Mesothelial cell of epicardium (in vitro differentiated cells): ENCODE measurements around the gene FAM217A. TPM values are rescaled to one million over a fixed set of nuclear protein-coding genes. Genes with fewer than 3 reads are reported as not detected.

Experiments
- DNase-seq, 2 experiments: peaks; one replicate each; pipeline ENCODE4 v3.0.0; 2021; ENCODE audit warnings: low spot score in 2 of 2; ENCODE audit not compliant: unreplicated experiment in 2 of 2
- H3K27ac Mint-ChIP-seq: 2 replicates; pipeline ENCODE4 v1.8.0; 2021; ENCODE audit warnings: mixed read lengths
- H3K27me3 Mint-ChIP-seq: 2 replicates; pipeline ENCODE4 v1.8.0; 2021; ENCODE audit warnings: low read depth, mixed read lengths
- H3K36me3 Mint-ChIP-seq: 2 replicates; pipeline ENCODE4 v1.8.0; 2021; ENCODE audit warnings: mixed read lengths
- H3K4me1 Mint-ChIP-seq: 2 replicates; pipeline ENCODE4 v1.8.0; 2021; ENCODE audit warnings: mixed read lengths
- H3K4me3 Mint-ChIP-seq: 2 replicates; pipeline ENCODE4 v1.8.0; 2021; ENCODE audit warnings: mild to moderate bottlenecking, moderate library complexity, mixed read lengths
- H3K9me3 Mint-ChIP-seq: 2 replicates; pipeline ENCODE4 v1.8.0; 2021; ENCODE audit warnings: mixed read lengths
- total RNA-seq: library from RNA; stranded (reverse); gene quantifications from 3 replicates; pipeline ENCODE4 v1.2.1, GENCODE V29; 2021
- TF ChIP-seq, protein P1 (sequence below): fragments of 200-600 bp; sonication (generic); IDR thresholded peaks from one replicate; pipeline ENCODE4 v1.5.0; 2021; ENCODE audit warnings: antibody characterized with exemption; ENCODE audit not compliant: unreplicated experiment

FAM217A gene
- total RNA-seq, 1 donor from 2014 or later: not detected

DNA sequence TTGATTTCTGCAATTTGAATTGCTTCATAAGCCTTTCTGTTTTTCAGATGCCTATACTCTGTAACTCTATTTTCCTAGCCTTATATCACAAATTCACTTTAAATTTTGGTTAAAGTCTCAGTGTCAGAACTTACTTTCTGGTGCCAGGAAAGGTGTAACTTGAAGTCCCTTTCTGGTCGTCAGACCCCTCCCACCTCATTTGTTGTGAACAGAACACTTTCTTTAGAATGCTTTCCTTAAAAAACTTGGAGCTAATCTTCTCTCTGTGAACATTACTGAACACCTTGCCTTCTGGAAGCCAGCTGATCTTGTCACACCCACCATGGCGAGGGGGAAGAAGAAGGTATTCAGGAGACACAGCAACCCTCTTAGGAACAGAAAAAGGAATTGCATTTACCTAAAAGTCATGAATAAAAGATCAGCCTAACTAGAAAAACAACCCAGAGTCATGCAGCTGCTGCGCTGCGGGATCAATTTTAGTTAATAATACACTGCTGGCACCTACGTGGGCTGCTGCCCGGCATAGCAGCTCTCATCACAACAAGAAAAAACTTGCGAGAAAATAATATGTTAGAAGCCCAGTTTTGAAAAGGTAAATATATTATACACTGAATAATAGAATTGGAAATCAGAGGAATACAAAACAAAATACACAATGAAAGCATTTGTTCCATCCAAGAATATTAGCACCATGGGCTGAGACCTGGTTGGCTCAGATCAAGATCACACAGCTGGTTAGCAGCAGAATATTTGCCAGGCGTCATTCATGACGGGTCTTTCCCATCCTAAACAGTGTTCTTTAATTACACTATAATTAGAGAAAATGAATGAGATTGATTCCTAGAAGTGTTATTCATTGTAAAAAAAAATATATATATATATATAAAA is 5.8 kb upstream of the FAM217A start:
- Mint-ChIP-seq H3K4me1 (no peaks in the 10 kb centered on the region), H3K27ac (no peak overlapping the region), H3K27me3 (no peaks in the 10 kb centered on the region), H3K4me3 (no peak overlapping the region), H3K9me3 (no peaks in the 10 kb centered on the region), H3K36me3 (no peaks in the 10 kb centered on the region)
- no peak for DNase-seq
- TF ChIP-seq, protein P1, sequence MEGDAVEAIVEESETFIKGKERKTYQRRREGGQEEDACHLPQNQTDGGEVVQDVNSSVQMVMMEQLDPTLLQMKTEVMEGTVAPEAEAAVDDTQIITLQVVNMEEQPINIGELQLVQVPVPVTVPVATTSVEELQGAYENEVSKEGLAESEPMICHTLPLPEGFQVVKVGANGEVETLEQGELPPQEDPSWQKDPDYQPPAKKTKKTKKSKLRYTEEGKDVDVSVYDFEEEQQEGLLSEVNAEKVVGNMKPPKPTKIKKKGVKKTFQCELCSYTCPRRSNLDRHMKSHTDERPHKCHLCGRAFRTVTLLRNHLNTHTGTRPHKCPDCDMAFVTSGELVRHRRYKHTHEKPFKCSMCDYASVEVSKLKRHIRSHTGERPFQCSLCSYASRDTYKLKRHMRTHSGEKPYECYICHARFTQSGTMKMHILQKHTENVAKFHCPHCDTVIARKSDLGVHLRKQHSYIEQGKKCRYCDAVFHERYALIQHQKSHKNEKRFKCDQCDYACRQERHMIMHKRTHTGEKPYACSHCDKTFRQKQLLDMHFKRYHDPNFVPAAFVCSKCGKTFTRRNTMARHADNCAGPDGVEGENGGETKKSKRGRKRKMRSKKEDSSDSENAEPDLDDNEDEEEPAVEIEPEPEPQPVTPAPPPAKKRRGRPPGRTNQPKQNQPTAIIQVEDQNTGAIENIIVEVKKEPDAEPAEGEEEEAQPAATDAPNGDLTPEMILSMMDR: no peak

- Mint-ChIP-seq H3K27me3 (no peaks in the 10 kb centered on the region), H3K27ac (no peak overlapping the region), H3K4me1 (no peaks in the 10 kb centered on the region), H3K36me3 (no peaks in the 10 kb centered on the region), H3K9me3 (no peaks in the 10 kb centered on the region), H3K4me3 (no peak overlapping the region)
- no peak for DNase-seq
- TF ChIP-seq, protein P1: no peak
These were observed 4.3 kb downstream of the FAM217A start for GRCh38 chr6:4074478-4075235.

GRCh38 chr6:4071330-4071729 is 7.6 kb downstream of the FAM217A start:
- no peaks in the 10 kb centered on the region for H3K27me3 Mint-ChIP-seq
- H3K9me3 Mint-ChIP-seq: no peaks in the 10 kb centered on the region
- H3K4me3 Mint-ChIP-seq: no peak overlapping the region
- H3K27ac Mint-ChIP-seq: no peak overlapping the region
- H3K36me3 Mint-ChIP-seq: no peaks in the 10 kb centered on the region
- DNase-seq: no peak
- TF ChIP-seq, protein P1: no peak
- H3K4me1 Mint-ChIP-seq: no peaks in the 10 kb centered on the region

DNA sequence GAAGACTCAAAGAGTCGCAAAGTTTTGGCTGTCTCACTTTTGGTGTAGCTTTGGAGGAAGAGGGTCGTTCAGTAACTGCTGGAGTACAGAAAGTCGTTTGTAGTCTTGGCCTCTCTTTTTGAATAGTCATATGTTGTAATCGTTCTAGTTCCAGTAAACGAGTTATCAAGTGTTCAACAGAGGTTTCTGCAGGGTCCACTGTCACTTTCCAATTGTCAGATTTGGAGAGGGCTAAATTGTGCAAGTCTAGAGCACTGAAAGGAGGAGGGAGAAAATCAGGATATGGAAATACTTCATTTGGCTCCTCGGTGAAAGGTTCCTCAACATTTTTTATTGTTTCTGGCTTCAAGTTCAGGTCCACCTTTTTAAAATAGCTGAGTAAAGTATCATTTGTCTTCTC is 9.7 kb downstream of the FAM217A start:
- TF ChIP-seq, protein P1: no peak
- no peaks in the 10 kb centered on the region for H3K9me3 Mint-ChIP-seq
- H3K27ac Mint-ChIP-seq: no peak overlapping the region
- DNase-seq: no peak
- H3K27me3 Mint-ChIP-seq: no peaks in the 10 kb centered on the region
- no peaks in the 10 kb centered on the region for H3K4me1 Mint-ChIP-seq
- peaks cover 11% of the 10 kb centered on the region for H3K36me3 Mint-ChIP-seq
- no peak overlapping the region for H3K4me3 Mint-ChIP-seq

DNA sequence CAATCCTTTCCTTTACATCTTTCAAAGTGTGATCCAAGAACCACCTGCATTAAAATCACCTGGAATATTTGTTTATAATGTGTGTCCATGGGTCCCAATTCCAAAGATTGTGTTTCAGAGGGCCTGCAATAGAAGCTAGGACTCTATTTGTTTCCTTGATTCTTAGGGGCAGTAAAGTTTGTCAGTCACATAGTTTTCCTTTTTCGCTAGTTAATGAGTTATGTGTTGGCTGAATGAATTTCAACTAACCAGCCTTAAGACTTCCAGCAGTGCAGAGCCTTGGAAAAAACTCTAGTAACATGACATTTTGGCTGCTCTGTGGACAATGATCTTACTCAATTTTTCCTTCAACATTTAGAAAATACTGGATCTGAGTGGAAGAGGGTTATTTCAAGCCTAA is 11.3 kb downstream of the FAM217A start:
- peaks cover 19% of the 10 kb centered on the region for H3K36me3 Mint-ChIP-seq
- H3K27ac Mint-ChIP-seq: no peak overlapping the region
- H3K4me1 Mint-ChIP-seq: no peaks in the 10 kb centered on the region
- TF ChIP-seq, protein P1: no peak
- no peaks in the 10 kb centered on the region for H3K27me3 Mint-ChIP-seq
- no peak for DNase-seq
- H3K9me3 Mint-ChIP-seq: no peaks in the 10 kb centered on the region
- H3K4me3 Mint-ChIP-seq: no peak overlapping the region
